ENCODE measurements around the gene ZNF317.

- TF ChIP-seq EZH2 (IDR thresholded peaks at IDR 0.05; ENCODE audit: low read length, unreplicated experiment) (no peak), CTCF (conservative IDR thresholded peaks at IDR 0.05; ENCODE audit: low read depth, low read length) (no peak), EZH2phosphoT487 (IDR thresholded peaks at IDR 0.05; ENCODE audit: borderline replicate concordance, low read length) (no peak)
Observed at GRCh38 chr19:9107375-9107774, 32.8 kb upstream of the ZNF317 start, which contains the start of gene OR7G2.

All from PC-3 (cell line).